Measurements from ENCODE around the gene FAM110A. TPM values are rescaled to one million over a fixed set of nuclear protein-coding genes. Genes with fewer than 3 reads are reported as not detected.
"Not testable (repeated sequence)": the region's sequence is repeated elsewhere in the genome, so short reads cannot be mapped to it uniquely, and the experiment has no call there.

FAM110A gene
- polyA plus RNA-seq, 3 donors = 2.7 to 5.3 (median 3.9) TPM

DNA sequence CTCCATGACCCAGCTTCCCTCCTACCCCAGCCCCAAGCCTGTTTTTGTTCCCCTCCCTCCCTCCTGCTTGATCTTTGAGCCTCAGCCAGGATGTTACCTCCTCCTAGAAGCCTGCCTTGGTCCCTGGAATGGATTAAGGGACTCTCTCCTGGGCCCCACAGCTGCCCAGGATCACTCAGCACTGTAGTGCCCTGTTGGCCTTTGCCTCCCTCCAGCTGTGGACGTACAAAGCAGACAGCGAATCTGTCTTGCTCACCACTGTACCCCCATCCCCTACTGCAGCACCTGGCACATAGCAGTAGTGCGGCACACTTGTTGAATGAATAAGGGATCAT is 11.8 kb upstream of the FAM110A start:
- no peak overlapping the region for H3K27ac ChIP-seq (ENCODE audit: low read depth, low read length)
- 91 to 93% (median 93%) methylated on average over 3 of the region's 3 CpGs for WGBS, 3 donors

DNA sequence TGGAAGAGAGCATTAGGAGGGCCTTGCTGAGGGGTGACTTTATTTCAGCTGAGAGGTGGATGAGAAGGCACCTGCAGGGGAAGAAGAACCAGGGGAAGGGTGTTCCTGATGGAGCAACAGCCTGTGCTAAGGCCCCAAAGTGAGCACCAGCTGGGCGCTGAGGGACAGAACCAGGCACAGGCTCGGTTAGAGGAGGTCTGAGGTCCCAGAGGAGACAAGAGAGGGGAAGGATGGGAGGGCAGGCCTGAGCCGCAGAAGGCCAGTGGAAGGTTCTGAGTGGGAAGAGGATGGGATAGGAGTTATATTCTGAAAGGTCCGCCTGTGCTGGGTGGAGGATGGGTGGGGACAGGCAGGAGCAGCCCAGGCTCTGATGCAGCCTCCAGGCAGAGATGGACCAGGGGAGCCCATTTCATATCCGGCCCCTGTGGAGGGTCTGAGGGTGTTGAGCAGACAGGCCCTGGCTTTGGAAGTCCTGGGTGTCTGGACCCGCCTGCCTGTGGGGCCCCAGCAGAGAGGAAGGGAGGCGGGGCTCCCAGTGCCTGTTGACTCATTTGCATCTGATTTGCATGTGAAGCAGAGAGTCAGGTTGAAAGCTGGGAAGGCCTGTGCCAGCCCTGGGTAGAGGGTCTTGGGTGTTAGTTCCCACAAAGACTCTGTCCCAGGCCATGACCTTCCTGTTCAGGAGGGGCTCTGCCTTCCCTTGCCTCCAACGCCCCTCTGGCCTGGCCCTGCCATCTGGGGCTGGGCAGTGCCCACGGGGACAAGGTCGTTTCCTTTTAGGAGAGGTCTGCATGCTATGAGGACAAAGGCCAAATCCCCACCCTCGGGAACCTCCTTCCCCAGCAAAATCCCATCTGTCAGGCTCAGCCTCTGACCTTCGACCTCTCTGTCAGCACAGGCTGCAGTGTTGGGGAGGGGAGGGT is 10.6 kb upstream of the FAM110A start:
- WGBS, 3 donors = 77 to 85% (median 77%) methylated on average over 12 of the region's 12 CpGs
- H3K27ac ChIP-seq (ENCODE audit: low read depth, low read length) = no peak overlapping the region

- no peak overlapping the region for H3K27ac ChIP-seq (ENCODE audit: low read depth, low read length)
- WGBS, 3 donors = 86 to 91% (median 90%) methylated on average over 4 of the region's 4 CpGs
Observed at GRCh38 chr20:823574-823902, 10.0 kb upstream of the FAM110A start.

GRCh38 chr20:824490-824889 is 9.0 kb upstream of the FAM110A start:
- no peak overlapping the region for H3K27ac ChIP-seq (ENCODE audit: low read depth, low read length)
- 82 to 97% (median 93%) methylated on average over 4 of the region's 4 CpGs for WGBS, 3 donors

DNA sequence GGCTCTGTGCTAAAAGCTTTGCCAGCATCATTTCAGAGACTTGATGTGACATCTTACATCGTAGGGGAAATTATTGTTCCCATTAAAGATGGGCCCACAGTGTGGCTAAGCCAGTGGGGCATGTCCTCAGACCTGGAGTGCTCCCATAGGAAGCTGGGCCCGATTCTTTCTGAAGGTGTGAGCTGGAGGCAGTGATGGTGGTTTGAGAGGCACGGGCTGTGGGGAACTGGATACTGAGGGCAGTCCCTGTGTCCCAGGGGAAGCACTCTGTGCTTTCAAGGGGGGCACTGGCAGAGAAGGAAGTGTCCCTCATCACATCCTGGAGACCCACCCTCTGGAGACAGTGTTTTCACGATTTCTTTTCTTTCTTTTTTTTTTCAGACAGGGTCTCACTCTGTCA is 8.6 kb upstream of the FAM110A start:
- H3K27ac ChIP-seq (ENCODE audit: low read depth, low read length) = no peak overlapping the region
- 68 to 73% (median 71%) methylated on average over 4 of the region's 4 CpGs for WGBS, 3 donors

DNA sequence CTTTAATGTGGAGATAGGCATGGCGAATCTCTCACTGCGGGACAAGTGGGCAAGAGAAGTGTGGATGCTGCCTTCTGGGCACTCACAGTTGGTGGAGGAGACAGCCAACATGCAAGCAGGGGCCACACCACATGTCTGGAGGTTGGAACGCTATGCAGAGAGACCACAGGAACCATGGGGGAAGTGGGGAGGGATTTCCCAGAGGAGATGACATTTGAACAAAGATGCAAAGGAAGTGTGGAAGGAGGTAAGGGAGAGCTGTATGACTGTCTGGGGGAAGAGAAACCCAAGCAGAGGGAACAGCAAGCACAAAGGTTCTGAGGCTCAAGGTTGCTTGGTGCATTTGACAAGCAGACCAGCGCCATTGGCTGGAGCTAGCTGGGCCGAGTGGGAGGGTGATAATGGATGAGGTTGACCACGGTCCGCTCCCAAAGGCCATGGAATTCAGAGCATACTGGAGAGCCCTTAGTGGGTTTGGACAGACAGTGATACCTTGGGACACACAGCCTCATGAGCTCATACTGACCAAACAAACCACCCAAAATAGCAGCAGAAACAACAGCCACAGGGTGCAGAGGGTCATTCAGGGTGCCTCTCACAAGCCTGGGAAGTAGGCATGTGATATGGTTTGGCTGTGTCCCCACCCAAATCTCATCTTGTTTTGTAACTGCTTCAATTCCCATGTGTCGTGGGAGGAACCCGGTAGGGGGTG is 7.6 kb upstream of the FAM110A start:
- no peak overlapping the region for H3K27ac ChIP-seq (ENCODE audit: low read depth, low read length)
- WGBS, 3 donors = 67 to 82% (median 76%) methylated on average over 7 to 9 of the region's 9 CpGs

DNA sequence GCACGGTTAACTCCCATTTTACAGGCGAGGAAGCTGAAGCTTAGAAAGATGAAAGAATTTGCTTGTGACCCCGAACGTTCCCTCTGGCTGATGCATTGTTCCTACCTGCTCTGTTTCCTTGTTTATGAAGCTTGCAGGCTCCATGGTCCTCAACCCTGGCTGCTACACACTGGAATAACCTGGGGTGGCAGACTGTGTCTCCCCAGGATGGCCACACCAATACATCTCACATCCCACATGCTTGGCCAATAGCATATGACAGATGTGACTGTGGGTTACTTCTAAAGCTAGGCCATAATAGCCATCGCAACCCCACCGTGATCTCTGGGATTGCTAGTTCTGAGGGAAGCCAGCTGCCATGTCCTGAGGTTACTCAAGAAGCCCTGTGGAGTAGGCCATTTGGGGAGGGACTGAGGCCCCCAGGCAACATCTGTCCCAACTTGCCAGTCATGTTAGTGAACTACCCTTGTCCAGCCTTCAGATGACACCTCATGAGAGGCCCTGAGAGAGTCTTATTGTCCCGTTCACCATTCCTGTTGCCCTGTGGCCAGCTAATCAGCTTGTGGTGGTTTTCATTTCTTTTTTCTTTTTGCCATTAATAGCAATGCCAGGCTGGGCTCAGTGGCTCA is 6.7 kb upstream of the FAM110A start:
- no peak overlapping the region for H3K27ac ChIP-seq (ENCODE audit: low read depth, low read length)

GRCh38 chr20:827981-828380 is 5.5 kb upstream of the FAM110A start:
- WGBS, 3 donors = 87 to 93% (median 91%) methylated on average over 8 of the region's 8 CpGs
- not testable (repeated sequence) for H3K27ac ChIP-seq (ENCODE audit: low read depth, low read length)

More for the DNA sequence above, 6.7 kb upstream of the FAM110A start:
- 88 to 95% (median 94%) methylated on average over 7 of the region's 7 CpGs for WGBS, 3 donors

DNA sequence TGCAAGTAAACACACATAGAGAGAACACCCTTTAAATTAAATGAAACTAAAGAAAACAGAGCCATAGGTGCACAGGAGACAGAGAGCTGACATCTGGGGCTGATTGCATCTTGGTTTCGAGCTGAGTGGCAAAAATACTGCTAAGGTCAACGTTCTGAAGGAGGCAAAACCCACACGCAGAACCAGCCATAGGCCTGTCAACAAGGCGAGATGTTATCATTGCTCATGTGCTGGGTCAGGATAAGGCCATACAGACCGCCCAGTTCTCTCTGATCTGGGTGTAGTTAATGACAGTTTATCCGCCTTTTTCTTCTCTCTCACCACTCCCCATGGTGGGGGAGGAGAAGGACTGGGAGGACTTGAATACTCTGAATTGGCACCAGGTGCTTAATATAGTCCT is 4.5 kb upstream of the FAM110A start:
- H3K27ac ChIP-seq (ENCODE audit: low read depth, low read length) = no peak overlapping the region
- 55 to 64% (median 64%) methylated on average over 6 of the region's 6 CpGs for WGBS, 3 donors

- no peak overlapping the region for H3K27ac ChIP-seq (ENCODE audit: low read depth, low read length)
- 92 to 96% (median 94%) methylated on average over 2 of the region's 2 CpGs for WGBS, 3 donors
Observed at GRCh38 chr20:829551-829950, 4.0 kb upstream of the FAM110A start.

DNA sequence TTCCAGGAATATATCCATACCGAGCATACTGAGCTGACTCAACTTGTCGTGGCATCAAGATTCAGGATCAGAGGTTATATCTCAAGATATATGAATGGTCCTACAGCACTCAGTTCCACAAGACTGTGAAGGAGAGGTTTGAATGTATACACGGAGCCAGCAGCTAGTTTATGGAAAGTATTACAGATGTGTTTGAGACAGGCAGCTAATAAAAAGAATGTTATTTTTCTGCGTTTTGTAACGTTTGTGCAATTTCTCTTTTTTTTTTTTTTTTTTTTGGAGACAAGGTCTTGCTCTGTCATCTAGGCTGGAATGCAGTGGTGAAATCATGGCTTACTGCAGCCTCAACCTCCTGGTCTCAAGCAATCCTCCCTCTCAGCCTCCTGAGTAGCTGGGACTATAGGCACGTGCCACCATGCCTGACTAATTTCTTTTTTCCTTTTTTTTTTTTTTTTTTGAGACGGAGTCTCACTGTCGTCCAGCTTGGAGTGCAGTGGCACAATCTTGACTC is 3.4 kb upstream of the FAM110A start:
- no peak overlapping the region for H3K27ac ChIP-seq (ENCODE audit: low read depth, low read length)
- 53 to 68% (median 61%) methylated on average over 6 to 8 of the region's 8 CpGs for WGBS, 3 donors

DNA sequence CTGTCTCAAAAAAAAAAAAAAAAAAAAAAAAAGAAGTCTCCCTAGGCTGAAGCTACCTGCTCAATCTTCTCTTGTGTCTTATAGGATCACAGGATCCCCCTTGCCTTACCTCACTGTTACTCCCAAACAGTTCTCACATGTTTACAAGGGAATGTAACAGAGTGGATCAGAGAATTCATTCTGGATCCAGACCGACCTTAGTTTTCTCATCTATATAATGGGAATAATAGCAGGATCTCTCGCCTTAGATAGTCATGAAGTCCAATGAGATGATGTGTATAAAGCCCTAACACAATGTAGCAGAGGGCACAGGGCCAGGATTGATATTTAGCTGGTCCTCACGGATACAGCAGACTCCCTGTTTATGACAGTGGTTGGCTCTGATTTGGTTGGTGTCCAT is 2.3 kb upstream of the FAM110A start:
- 81 to 92% (median 86%) methylated on average over 3 of the region's 3 CpGs for WGBS, 3 donors
- no peak overlapping the region for H3K27ac ChIP-seq (ENCODE audit: low read depth, low read length)

- no peak overlapping the region for H3K27ac ChIP-seq (ENCODE audit: low read depth, low read length)
- 98% methylated on average over 3 of the region's 3 CpGs for WGBS, 3 donors
Observed at GRCh38 chr20:831956-832355, 1.6 kb upstream of the FAM110A start.

DNA sequence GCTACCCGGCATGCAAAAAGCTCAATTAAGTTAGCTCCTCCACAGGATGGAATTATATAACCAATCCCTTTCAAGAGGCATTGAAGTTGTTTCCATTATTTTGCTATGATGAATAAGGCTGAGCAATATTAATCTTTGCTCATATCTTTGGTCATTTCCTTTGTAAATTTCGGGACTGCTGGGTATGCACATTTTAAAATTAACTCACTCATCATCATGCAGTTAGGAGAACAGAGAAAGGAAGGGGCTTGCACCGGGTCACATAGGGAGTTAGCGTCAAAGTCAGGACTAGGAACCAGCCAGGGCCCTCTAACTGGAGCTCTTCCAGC is 430 bp upstream of the FAM110A start:
- 2 to 3% (median 3%) methylated on average over 4 of the region's 4 CpGs for WGBS, 3 donors
- H3K27ac ChIP-seq (ENCODE audit: low read depth, low read length) = peak overlapping the region; percentile 21

- no peak overlapping the region for H3K27ac ChIP-seq (ENCODE audit: low read depth, low read length)
- WGBS, 3 donors = 6 to 15% (median 8%) methylated on average over 18 of the region's 18 CpGs
Observed at GRCh38 chr20:834151-834746, 734 bp downstream of the FAM110A start.

GRCh38 chr20:835608-836045 is 2.1 kb downstream of the FAM110A start:
- 39 to 77% (median 75%) methylated on average over 2 of the region's 2 CpGs for WGBS, 3 donors
- H3K27ac ChIP-seq (ENCODE audit: low read depth, low read length) = no peak overlapping the region

DNA sequence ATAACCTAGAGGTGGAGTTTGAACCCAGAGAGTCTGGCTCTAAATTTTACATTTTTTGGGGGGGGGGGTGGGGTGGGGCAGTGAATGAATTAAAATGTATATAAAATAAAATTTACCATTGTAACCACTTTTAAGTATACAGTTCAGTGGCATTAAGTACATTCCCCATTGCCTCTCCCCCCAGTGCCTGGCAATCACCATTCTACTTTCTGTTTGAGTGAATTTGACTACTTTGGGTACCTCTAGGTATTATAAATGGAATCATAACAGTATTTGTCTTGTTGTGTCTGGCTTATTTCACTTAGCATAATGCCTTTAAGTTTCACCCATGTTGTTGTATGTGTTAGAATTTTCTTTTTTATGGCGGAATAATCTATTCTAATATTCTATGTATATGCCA is 2.7 kb downstream of the FAM110A start:
- WGBS, 3 donors = 96 to 100% (median 97%) methylated on average over 1 of the region's 1 CpG
- no peak overlapping the region for H3K27ac ChIP-seq (ENCODE audit: low read depth, low read length)

GRCh38 chr20:839015-839414 is 5.5 kb downstream of the FAM110A start:
- H3K27ac ChIP-seq (ENCODE audit: low read depth, low read length) = no peak overlapping the region
- 76 to 97% (median 90%) methylated on average over 5 of the region's 5 CpGs for WGBS, 3 donors

GRCh38 chr20:839626-840025 is 6.1 kb downstream of the FAM110A start:
- WGBS, 3 donors = 89 to 95% (median 93%) methylated on average over 11 of the region's 11 CpGs

More at GRCh38 chr20:839626-840025, 6.1 kb downstream of the FAM110A start:
- H3K27ac ChIP-seq (ENCODE audit: low read depth, low read length) = no peak overlapping the region
